ENCODE results near the gene QPRT.
"Not testable (repeated sequence)": the region's sequence is repeated elsewhere in the genome, so short reads cannot be mapped to it uniquely, and the experiment has no call there.

The QPRT gene

DNA sequence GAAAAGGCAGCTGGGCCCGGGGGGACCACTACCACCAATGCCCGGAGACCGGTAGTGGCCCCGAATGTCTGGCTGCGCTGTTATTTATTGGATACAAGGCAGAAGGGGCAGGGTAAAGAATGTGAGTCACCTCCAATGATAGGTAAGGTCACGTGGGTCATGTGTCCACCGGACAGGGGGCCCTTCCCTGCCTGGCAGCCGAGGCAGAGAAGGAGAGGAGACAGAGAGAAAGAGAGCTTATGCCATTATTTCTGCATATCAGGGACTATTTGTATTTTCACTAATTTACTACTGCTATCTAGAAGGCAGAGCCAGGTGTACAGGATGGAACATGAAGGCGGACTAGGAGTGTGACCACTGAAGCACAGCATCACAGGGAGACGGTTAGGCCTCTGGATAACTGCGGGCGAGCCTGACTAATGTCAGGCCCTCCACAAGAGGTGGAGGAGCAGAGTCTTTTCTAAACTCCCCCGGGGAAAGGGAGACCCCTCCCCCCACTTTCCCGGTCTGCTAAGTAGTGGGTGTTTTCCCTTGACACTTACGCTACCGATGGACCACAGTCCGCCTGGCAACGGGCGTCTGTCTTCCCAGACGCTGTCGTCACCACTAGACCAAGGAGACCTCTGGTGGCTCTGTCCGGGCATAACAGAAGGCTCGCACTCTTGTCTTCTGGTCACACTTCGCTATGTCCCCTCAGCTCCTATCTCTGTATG, 42.3 kb downstream of the QPRT start:
- DNase-seq: peak; percentile 64

DNA sequence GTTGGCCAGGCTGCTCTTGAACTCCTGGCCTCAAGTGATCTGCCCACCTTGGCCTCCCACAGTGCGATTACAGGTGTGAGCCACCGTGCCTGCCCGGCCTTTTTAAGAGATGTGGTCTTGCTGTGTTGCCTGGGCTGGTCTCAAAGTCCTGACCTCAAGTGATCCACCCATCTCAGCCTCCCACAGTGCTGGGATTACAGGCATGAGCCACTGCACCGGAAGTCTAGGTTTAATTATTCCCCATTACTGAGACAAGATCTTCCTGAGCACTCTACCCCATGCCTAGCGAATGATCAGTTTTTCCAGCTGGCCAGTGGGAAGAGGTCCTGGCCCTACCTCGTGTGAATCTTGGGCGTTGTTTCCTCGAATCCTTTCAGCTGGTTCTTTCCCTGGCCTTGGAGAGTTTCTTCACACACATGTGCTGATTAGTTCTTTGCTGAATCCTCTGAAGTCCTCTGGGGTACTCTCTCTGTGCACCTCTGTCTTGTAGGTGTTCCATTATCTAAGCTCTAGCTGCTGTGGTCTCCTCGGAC, 47.9 kb downstream of the QPRT start:
- no peak for DNase-seq

DNA sequence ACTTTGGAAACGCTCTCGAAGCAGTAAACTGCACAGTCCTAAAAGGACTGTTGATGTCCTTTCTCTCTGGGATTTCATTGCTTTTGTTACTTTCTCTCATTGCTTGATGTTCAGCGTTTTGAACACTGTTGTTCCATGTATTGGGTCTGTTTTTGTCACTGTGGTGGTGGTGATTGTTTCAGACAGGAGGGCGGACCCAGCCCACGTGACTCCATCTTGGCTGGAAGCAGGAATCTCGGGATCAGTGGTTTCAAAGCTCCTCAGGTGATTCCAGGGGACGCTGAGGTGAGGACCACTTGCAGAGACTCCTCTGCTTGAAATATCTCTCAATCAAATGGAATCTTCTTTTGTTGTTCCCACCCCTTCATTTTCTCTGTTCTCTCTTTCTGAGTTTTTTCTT, 48.5 kb downstream of the QPRT start:
- no peak for DNase-seq

DNA sequence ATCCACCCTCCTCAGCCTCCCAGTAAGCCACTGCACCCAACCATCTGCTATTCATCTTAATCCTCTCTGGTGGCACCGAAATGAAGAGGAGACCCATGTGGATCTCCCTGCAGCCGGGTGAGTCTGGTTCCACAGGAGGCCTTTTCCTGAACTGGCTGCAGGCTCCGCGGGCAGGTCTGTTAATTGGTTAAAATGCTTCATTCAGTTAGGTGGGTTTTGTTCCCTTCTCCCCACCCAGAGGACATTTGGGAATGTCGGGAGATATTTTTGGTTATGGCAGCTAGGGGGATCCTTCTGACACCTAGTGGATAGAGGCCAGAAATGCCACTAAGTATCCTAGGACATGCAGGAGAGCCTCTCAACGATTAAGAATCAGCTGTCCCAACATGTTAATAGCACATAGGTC, 50.1 kb downstream of the QPRT start:
- DNase-seq: peak; percentile 64

DNA sequence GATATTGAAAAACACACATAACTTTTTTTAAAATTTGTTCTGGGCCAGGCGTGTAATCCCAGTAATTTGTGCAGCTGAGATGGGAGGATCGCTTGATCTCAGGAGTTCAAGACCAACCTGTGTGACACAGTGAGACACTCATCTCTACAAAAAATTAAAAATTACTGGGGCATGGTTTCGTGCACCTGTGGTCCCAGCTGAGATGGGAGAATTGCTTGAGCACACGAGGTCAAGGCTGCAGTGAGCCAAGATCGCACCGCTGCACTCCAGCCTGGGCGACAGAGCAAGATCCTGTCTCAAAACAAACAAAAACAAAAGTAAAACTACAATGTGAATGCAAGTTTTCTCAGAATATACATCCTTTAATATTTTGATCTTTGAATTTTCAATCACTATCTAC, 51.7 kb downstream of the QPRT start:
- DNase-seq: no peak

DNA sequence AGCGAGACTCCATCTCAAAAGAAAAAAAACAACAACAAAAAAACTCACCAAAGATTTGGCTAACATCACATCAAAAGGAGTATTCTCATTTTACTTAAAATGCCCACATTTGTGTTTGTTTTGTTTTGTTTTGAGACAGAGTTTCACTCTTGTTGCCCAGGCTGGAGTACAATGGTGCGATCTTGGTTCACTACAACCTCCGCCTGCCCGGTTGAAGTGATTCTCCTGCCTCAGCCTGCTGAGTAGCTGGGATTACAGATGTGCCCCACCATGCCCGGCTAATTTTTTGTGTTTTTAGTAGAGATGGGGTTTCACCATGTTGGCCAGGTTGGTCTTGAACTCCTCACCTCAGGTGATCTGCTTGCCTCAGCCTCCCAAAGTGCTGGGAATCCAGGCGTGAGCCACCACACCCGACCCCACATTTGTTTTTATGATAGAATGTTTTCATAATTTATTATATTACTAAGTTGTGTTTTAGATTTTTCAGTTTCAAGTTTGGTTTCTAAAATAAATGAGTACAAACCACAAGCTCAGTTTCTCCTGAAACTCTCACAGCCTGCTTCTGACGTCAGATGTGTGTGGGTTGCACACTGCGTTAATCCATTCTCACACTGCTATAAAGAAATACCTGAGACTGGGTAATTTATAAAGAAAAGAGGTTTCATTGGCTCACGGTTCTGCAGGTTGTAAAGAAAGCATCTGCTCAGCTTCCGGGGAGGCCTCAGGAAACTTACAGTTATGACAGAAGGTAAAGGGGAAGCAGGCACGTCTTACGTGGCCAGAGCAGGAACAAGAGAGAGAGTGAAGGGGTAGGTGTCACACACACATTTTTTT, 53.0 kb downstream of the QPRT start:
- not testable (repeated sequence) for DNase-seq

DNA sequence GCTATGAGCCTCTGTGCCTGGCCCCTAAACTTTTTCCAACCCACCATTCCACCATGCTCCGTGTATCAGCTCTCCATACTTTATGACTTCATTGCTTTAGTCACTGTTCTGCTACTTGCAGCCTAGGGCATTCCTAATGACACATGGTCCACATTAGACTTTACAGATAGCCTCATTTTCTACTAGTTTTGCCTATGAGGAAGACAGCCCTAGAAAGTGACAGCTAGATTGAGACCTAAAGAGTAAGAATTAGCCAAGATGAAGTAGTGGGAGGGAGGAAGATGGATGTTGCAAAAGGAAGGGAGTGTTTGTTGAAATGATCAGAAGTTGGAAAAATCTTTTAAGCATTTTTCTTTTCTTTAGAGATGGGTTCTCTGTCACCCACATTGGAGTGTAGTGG, 55.8 kb downstream of the QPRT start:
- no peak for DNase-seq

DNA sequence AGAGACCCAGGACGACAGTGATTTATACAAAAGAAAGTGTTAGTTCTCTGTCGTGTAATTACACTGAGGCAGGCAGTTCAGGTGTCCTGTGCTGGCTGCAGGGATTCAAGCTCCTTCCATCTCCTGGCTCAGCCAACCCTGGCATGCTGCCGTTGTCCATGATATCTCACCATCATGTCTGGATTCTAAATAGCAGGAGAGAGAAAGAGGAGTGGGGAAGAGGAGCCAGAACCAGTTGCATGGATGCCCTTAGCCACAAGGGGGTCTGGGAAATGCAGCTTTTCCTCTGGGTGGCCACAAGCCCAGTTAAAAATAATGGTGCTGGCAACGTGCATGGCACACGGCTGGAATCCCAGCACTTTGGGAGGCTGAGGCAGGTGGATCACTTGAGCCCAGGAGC, 57.1 kb downstream of the QPRT start:
- no peak for DNase-seq

DNA sequence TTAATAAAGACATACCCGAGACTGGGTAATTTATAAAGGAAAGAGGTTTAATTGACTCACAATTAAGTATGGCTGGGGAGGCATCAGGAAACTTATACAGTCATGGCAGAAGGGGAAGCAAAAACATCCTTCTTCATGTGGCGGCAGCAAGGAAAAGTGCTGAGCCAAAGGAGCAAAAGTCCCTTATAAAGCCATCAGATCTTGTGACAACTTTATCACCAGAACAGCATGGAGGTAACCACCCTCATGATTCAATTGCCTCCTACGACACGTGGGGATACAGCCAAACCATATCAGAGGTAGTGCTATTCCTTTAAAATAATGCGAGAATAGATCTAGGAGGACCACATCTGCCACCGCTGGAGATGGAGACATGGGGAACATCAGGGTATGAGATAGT, 57.8 kb downstream of the QPRT start:
- DNase-seq: no peak

DNA sequence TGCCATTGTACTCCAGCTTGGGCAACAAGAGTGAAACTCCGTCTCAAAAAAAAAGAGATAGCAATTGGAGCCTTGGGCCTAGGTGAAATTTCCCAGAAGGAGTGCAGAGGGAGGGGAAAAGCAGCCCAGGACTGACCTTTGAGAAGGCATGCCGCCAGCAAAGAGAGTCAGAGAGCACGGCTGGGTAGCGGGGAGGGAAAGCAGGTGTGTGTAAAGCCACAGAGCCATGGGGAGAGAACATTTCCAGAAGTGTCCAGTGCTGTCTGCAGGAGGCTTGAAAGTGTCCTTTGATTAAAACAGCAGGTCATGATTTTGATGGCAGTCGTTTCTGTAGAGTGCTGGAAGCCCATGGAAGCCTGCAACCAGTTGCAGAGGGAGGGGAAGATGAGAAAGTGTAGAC, 58.7 kb downstream of the QPRT start:
- no peak for DNase-seq

DNA sequence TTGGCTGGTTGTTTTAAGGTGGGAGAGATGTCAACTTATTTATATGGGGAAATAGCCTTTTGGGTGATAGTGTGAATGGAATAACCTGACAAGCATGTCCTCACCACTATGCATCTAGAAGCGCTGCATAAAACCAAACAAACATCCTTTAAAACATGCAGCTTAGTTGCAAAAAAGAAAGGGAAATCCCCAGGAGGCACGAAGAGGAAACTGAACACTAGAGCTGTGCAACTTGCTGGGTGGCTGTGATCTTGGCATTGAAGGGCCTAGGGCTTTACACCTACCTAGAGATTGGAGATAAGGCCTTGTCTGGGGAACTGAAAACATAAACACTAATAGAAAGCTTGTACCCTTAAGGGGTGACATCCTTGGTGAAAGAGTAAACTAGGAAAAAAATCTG, 59.5 kb downstream of the QPRT start:
- no peak for DNase-seq

DNA sequence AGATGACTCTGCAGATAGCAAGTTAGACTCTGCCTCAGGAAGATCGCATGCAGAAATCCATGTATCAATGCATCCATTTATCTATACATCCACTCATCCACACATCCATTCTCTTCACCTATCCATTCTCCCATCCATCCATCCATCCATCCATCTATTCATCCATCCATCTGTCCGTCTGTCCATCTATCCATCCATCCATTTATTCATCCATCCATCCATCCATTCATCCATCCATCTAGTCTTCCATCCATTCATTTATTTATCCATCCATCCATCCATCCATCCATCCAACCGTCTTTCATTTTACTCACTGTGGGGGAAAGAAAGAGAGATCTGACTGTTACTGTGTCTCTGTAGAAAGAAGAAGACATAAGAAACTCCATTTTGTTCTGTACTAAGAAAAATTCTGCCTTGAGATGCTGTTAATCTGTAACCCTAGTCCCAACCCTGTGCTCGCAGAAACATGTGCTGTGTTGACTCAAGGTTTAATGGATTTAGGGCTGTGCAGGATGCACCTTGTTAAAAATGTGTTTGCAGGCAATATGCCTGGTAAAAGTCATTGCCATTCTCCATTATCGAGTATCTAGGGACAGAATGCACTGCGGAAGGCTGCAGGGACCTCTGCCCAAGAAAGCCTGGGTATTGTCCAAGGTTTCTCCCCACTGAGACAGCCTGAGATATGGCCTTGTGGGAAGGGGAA, 61.1 kb downstream of the QPRT start:
- DNase-seq: not testable (repeated sequence)

DNA sequence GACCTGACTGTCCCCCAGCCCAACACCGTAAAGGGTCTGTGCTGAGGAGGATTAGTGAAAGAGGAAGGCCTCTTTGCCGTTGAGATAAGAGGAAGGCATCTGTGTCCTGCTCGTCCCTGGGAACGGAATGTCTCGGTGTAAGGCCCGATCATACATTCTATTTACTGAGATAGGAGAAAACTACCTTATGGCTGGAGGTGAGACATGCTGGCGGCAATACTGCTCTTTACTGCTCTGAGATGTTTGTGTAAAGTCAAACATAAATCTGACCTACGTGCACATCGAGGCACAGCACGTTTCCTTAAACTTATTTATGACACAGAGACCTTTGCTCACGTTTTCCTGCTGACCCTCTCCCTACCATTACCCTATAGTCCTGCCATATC, 61.6 kb downstream of the QPRT start:
- DNase-seq: not testable (repeated sequence)

DNA sequence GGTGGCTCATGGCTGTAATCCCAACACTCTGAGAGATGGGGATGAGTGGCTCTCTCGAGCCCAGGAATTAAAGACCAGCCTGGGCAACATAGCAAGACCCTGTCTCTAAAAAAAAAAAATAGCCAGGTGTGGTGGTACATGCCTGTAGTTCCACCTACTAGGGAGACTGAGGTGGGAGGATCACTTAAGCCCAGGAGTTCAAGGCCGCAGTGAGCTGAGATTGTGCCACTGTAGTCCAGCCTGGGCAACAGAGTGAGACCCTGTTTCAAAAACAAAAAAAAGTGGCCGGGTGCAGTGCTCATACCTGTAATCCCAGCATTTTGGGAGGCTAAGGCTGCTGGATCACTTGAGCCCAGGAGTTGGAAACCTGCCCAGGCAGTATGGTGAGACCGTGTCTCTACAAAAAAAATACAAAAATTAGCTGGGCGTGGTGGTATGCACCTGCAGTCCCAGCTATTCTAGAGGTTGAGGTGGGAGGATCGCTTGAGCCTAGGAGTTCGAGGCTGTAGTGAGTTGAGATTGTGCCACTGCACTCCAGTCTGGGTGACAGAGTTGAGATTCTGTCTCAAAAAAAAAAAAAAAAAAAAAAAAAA, 63.8 kb downstream of the QPRT start:
- no peak for DNase-seq

DNA sequence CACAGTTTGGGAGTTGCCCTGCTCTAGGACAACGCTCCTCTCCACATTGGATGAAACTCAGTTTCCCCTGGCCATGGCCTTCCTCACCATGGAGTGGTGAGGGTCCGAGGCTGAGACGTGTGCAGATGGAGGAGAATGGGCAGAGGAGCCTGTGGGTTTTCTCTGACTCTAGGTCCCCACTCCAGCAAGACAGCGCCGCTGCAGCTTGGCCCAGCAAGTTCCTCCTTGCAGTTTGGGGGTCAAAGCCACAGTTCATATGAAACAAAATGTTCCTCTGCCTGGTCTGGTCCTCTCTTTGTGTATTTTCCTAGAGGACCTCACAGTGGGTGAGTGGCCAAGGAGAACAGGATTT, 64.5 kb downstream of the QPRT start:
- no peak for DNase-seq

DNA sequence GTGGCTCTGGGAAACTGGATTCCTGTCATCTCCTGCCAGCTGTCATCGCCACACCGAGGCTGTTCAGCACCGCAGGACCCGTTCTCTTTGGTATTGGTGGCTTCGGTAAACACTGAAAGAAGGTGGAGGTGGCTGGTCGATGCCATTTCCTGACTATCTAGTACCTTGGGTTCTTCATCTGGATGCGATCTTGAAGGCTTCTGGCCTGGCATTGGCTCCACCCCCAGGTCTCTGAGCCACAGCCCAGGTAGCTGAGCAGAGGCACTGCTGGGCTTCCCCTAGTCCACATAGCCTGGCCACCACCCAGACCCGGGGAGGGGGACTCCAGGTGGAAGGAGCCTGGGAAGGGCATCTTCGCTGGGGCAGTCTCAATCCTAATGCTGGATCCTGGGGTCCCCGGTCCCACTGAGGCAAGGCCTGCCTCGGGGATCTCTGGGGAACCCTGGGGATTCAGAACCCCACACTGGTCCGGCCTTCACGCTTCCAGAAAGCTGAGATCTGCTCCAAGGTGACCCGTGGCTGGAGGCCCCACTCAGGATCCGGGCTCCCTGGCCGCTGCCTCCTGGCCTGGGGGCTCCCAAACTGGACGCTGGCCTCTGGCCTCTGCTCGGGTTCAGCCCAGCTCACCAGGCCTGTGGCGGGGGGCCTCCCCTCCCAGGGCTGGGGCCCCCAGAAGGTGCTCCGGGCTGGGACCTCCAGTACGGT, 65.0 kb downstream of the QPRT start:
- DNase-seq: no peak

DNA sequence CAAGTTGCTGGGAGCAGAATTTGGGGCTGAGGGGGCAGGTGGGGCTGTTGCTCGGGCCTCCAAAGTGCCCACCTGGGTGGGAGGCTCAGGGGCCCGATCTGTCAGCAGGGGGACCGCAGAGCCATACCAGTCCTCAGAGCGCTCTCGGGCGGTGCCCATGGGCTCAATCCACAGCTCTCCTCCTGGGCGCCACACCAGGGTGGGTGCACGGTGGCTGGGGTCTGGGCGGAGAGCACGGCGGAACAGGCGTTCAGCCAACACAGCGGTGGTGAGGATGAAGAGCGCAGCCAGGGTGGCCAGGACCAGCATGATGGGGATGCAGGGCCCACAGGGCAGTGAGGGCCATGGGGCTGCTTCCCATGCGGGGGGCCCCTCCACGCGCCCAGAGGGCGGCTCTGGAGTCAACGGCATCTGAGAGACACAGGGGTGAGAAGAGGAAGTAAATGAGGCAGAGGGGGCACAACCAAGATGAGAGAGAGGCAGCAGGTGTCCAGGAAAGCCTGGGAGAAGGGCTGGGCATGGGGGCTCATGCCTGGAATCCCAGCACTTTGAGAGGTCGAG, 65.6 kb downstream of the QPRT start:
- no peak for DNase-seq

DNA sequence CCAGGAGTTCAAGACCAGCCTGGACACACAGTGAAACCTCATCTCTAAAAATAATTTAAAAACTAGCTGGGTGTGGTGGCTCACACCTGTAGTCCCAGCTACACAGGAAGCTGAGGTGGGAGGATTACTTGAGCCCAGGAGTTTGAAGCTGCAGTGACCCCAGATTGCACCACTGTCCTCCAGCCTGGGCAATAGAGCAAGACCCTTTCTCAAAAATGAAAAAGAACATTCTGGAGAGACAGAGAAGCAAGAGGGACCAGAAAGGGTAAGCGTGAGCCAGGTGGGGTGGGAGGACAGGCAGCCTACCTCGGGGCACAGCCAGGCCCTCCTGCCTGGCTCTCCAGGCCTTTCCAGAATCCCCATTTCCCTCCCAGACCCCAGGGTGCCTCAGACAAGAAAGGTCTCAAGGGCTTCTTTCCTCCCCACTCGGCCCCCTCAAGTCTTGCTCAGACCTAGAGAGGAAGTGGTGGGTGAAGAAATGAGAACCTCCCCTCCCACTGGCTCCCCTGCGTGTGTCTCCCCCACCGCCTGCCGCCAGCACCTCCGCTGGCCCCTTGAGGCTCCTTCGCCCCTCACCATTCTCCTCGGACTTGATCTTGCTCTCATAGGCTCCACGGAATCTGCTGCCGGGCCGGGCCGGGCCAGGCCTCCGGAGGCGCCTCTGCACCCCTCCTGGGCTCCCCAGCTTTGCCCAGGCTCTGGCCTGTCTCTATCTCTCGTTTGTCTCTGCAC, 66.3 kb downstream of the QPRT start:
- DNase-seq: no peak

DNA sequence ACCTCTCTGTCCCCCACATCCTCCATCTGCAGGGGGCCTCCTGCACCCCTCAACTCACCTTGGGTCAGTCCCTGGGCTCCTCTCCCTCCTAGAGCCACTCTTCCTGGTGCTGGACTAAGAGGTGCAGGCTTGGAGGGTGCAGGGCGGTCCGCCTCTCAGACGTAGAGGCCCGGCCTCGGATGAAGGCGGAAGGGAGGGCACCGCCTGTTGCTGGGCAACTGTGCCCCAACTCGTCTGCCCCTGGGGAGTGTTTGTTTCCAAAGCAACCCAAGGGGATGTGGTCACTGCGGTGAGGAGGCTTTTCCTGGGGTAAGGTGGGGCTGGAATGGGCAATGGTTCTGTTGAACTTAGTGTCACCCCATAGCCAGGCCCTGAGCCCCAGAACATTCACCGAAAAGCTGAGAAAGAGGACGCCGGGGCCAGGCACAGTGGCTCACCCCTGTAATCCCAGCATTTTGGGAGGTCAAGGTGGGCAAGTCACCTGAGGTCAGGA, 66.9 kb downstream of the QPRT start, which contains the start of gene C16orf54:
Gene C16orf54 (minus strand): TSS at position 138 of the 493 bp plus-strand sequence. CDS start 1,039 bp downstream, outside the sequence.
- no peak for DNase-seq

DNA sequence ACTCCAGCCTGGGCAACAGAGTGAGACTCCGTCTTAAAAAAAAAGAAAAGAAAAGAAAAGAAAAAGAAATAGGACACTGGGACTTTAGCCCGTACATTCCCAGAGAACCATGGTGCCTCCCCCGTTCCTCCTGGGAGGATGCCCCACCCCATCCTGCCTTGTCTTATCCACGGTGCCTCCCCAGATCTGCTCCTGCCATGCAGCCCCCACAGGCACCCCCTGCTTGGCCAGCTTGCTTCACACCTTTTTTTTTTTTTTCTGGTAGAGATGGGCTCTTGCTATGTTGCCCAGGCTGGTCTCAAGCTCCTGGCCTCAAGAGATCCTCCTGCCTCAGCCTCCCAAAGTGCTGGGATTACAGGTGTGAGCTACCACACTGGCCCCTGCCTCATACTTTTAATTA, 67.5 kb downstream of the QPRT start:
- not testable (repeated sequence) for DNase-seq

Data from fibroblast of skin of right biceps (primary cell).